HEK293T (cell line): ENCODE data around the gene ALG9.

Experiments used
- CTCF ChIA-PET: fragments of 350-600 bp; formaldehyde crosslinking; extraction: SDS; loops from one replicate; lab custom pipeline; 2021; ENCODE audit warnings: antibody characterized with exemption, inconsistent platforms; lab: Yijun Ruan, JAX
- POLR2A ChIA-PET: fragments of 350-600 bp; formaldehyde crosslinking; extraction: SDS; loops from one replicate; lab custom pipeline; 2020; ENCODE audit warnings: antibody characterized with exemption, inconsistent platforms; lab: Yijun Ruan, JAX
- DNase-seq: peaks from one replicate; pipeline ENCODE4 v3.0.0; 2012; ENCODE audit warnings: mixed read lengths; ENCODE audit errors: extremely low spot score
- ARNT ChIP-seq: fragments of 450-650 bp; IDR thresholded peaks from 2 replicates; pipeline ENCODE4 v1.6.1; 2017; ENCODE audit warnings: mild to moderate bottlenecking
- BHLHE40 ChIP-seq: fragments of 450-650 bp; IDR thresholded peaks from 2 replicates; pipeline ENCODE4 v1.6.1; 2016; ENCODE audit warnings: mild to moderate bottlenecking, moderate library complexity, borderline replicate concordance
- CTBP1 ChIP-seq: fragments of 450-650 bp; IDR thresholded peaks from 2 replicates; pipeline ENCODE4 v1.6.1; 2016; ENCODE audit warnings: borderline replicate concordance
- ELF4 ChIP-seq: fragments of 450-650 bp; IDR thresholded peaks from 2 replicates; pipeline ENCODE4 v1.6.1; 2017; ENCODE audit warnings: antibody characterized with exemption
- FOXA1 ChIP-seq: fragments of 450-650 bp; IDR thresholded peaks from 2 replicates; pipeline ENCODE4 v1.6.1; 2016; ENCODE audit warnings: mild to moderate bottlenecking
- FOXK2 ChIP-seq: fragments of 450-650 bp; IDR thresholded peaks from 2 replicates; pipeline ENCODE4 v1.6.1; 2016; ENCODE audit warnings: mild to moderate bottlenecking
- FOXM1 ChIP-seq: fragments of 450-650 bp; IDR thresholded peaks from 2 replicates; pipeline ENCODE4 v1.6.1; 2017; ENCODE audit warnings: mild to moderate bottlenecking, borderline replicate concordance
- HDGF ChIP-seq: fragments of 450-650 bp; IDR thresholded peaks from 2 replicates; pipeline ENCODE4 v1.6.1; 2017; ENCODE audit warnings: antibody characterized with exemption, borderline replicate concordance
- L3MBTL2 ChIP-seq: fragments of 450-650 bp; conservative IDR thresholded peaks from 2 replicates; pipeline ENCODE4 v1.6.1; 2016; ENCODE audit warnings: mild to moderate bottlenecking
- LEF1 ChIP-seq: fragments of 450-650 bp; IDR thresholded peaks from 2 replicates; pipeline ENCODE4 v1.6.1; 2017; ENCODE audit warnings: mild to moderate bottlenecking, borderline replicate concordance
- NFRKB ChIP-seq: fragments of 450-650 bp; IDR thresholded peaks from 2 replicates; pipeline ENCODE4 v1.6.1; 2016; ENCODE audit warnings: mild to moderate bottlenecking, moderate library complexity
- PKNOX1 ChIP-seq: fragments of 450-650 bp; IDR thresholded peaks from 2 replicates; pipeline ENCODE4 v1.6.1; 2016
- SP1 ChIP-seq: fragments of 450-650 bp; IDR thresholded peaks from 2 replicates; pipeline ENCODE4 v1.6.1; 2017
- SUZ12 ChIP-seq: fragments of 450-650 bp; IDR thresholded peaks from 2 replicates; pipeline ENCODE4 v1.6.1; 2016; ENCODE audit warnings: mild to moderate bottlenecking
- TARDBP ChIP-seq: fragments of 450-650 bp; IDR thresholded peaks from 2 replicates; pipeline ENCODE4 v1.6.1; 2016
- ZNF384 ChIP-seq: fragments of 450-650 bp; IDR thresholded peaks from 2 replicates; pipeline ENCODE4 v1.6.1; 2016

Gene ALG9

GRCh38 chr11:111911563-111912401, 40.4 kb upstream of the ALG9 start, which contains the start of gene CRYAB:
CRYAB (minus strand) TSS chr11:111911770; CDS start chr11:111911724, 46 bp downstream.
- DNase-seq: no peak
- ChIA-PET POLR2A (no interaction called here), CTCF (no interaction called here)
- TF ChIP-seq ELF4 (no peak), ZNF384 (no peak), LEF1 (no peak), SUZ12 (no peak), TARDBP (no peak), FOXA1 (no peak), SP1 (no peak), BHLHE40 (no peak), FOXM1 (no peak), FOXK2 (no peak), HDGF (no peak), ARNT (no peak), NFRKB (no peak), PKNOX1 (no peak), L3MBTL2 (no peak), CTBP1 (no peak)

- TF ChIP-seq CTBP1 (no peak), ARNT (no peak), L3MBTL2 (no peak), SUZ12 (no peak), HDGF (no peak), FOXK2 (no peak), LEF1 (no peak), SP1 (no peak), PKNOX1 (no peak), TARDBP (no peak), ELF4 (no peak)
- no peak for DNase-seq
- ChIA-PET CTCF (interaction anchor here (1.4 kb wide), 1 partner anchor 16 kb away, joined by 4 read pairs; no protein-coding TSS in a partner anchor), POLR2A (interaction anchor here (1.2 kb wide), 1 partner anchor 15 kb away, joined by 6 read pairs; no protein-coding TSS in a partner anchor)
These were observed 39.5 kb upstream of the ALG9 start for GRCh38 chr11:111910676-111911562.

- TF ChIP-seq L3MBTL2: no peak
- TF ChIP-seq ZNF384: no peak
- no peak for TF ChIP-seq ARNT
- TF ChIP-seq PKNOX1: no peak
- TF ChIP-seq HDGF: no peak
- TF ChIP-seq BHLHE40: no peak
- TF ChIP-seq CTBP1: no peak
- TF ChIP-seq NFRKB: no peak
- TF ChIP-seq TARDBP: no peak
- no peak for TF ChIP-seq FOXM1
- no peak for TF ChIP-seq ELF4
- TF ChIP-seq FOXA1: no peak
- TF ChIP-seq SP1: no peak
- TF ChIP-seq SUZ12: no peak
- TF ChIP-seq FOXK2: no peak
- no peak for TF ChIP-seq LEF1
- DNase-seq: no peak
- ChIA-PET CTCF (interaction anchor here (1.4 kb wide), 1 partner anchor 17 kb away, joined by 4 read pairs; no protein-coding TSS in a partner anchor), POLR2A (interaction anchor here (1.1 kb wide), 1 partner anchor 18 kb away, joined by 3 read pairs; no protein-coding TSS in a partner anchor)
These were observed 38.0 kb upstream of the ALG9 start for GRCh38 chr11:111909378-111909777.

GRCh38 chr11:111908639-111909305, 37.4 kb upstream of the ALG9 start:
- DNase-seq: no peak
- no peak for TF ChIP-seq ZNF384
- TF ChIP-seq CTBP1: no peak
- TF ChIP-seq HDGF: no peak
- no peak for TF ChIP-seq PKNOX1
- no peak for TF ChIP-seq LEF1
- TF ChIP-seq FOXK2: no peak
- TF ChIP-seq FOXA1: no peak
- no peak for TF ChIP-seq FOXM1
- no peak for TF ChIP-seq ELF4
- ChIA-PET CTCF (no interaction called here), POLR2A (interaction anchor here (1.1 kb wide), 1 partner anchor 18 kb away, joined by 3 read pairs; no protein-coding TSS in a partner anchor)
